ENCODE data around the gene SLC25A18.

Gene SLC25A18

GRCh38 chr22:17570851-17571631 lies 7.7 kb downstream of the SLC25A18 start:
- DNase-seq (ENCODE audit: low spot score) = no peak

- no peak for DNase-seq (ENCODE audit: low spot score)
Observed at GRCh38 chr22:17575151-17575550, 11.9 kb downstream of the SLC25A18 start.

GRCh38 chr22:17575681-17576080 lies 12.4 kb downstream of the SLC25A18 start:
- no peak for DNase-seq (ENCODE audit: low spot score)

GRCh38 chr22:17576470-17576869 lies 13.2 kb downstream of the SLC25A18 start:
- DNase-seq (ENCODE audit: low spot score) = no peak

GRCh38 chr22:17578136-17578754 lies 14.9 kb downstream of the SLC25A18 start:
- no peak for DNase-seq (ENCODE audit: low spot score)

GRCh38 chr22:17579535-17579981 lies 16.3 kb downstream of the SLC25A18 start:
- DNase-seq (ENCODE audit: low spot score) = no peak

GRCh38 chr22:17580441-17581031 lies 17.2 kb downstream of the SLC25A18 start:
- no peak for DNase-seq (ENCODE audit: low spot score)

GRCh38 chr22:17581056-17581455 lies 17.8 kb downstream of the SLC25A18 start:
- no peak for DNase-seq (ENCODE audit: low spot score)

- no peak for DNase-seq (ENCODE audit: low spot score)
Observed at GRCh38 chr22:17581631-17582030, 18.3 kb downstream of the SLC25A18 start.

- DNase-seq (ENCODE audit: low spot score) = no peak
Observed at GRCh38 chr22:17583151-17583550, 19.9 kb downstream of the SLC25A18 start.

- no peak for DNase-seq (ENCODE audit: low spot score)
Observed at GRCh38 chr22:17586831-17587440, 23.6 kb downstream of the SLC25A18 start.

- DNase-seq (ENCODE audit: low spot score) = no peak
Observed at GRCh38 chr22:17587629-17588028, 24.3 kb downstream of the SLC25A18 start.

GRCh38 chr22:17588606-17589005 lies 25.3 kb downstream of the SLC25A18 start:
- no peak for DNase-seq (ENCODE audit: low spot score)

GRCh38 chr22:17589810-17590375 lies 26.6 kb downstream of the SLC25A18 start:
- no peak for DNase-seq (ENCODE audit: low spot score)

GRCh38 chr22:17590586-17590985 lies 27.3 kb downstream of the SLC25A18 start:
- DNase-seq (ENCODE audit: low spot score) = no peak

GRCh38 chr22:17592201-17592600 lies 28.9 kb downstream of the SLC25A18 start:
- no peak for DNase-seq (ENCODE audit: low spot score)

GRCh38 chr22:17596226-17596625 lies 32.9 kb downstream of the SLC25A18 start:
- DNase-seq (ENCODE audit: low spot score) = no peak

GRCh38 chr22:17597217-17597616 lies 33.9 kb downstream of the SLC25A18 start:
- DNase-seq (ENCODE audit: low spot score) = no peak

- no peak for DNase-seq (ENCODE audit: low spot score)
Observed at GRCh38 chr22:17598318-17598717, 35.0 kb downstream of the SLC25A18 start.

- no peak for DNase-seq (ENCODE audit: low spot score)
Observed at GRCh38 chr22:17601031-17601430, 37.7 kb downstream of the SLC25A18 start.

GRCh38 chr22:17603668-17604067 lies 40.4 kb downstream of the SLC25A18 start:
- DNase-seq (ENCODE audit: low spot score) = no peak

- DNase-seq (ENCODE audit: low spot score) = no peak
Observed at GRCh38 chr22:17606496-17606895, 43.2 kb downstream of the SLC25A18 start.

Data from CD4-positive, alpha-beta T cell treated with Interleukin-2 at 100 ng/mL for 4 hours (primary cell).